Lower leg skin (tissue), 4 donors: ENCODE measurements around the gene FCRLB. TPM values are rescaled to one million over a fixed set of nuclear protein-coding genes. Genes with fewer than 3 reads are reported as not detected.
"Not testable (repeated sequence)": the region's sequence is repeated elsewhere in the genome, so short reads cannot be mapped to it uniquely, and the experiment has no call there.

Experiments
- DNase-seq, 2 donors: peaks; one replicate each; pipeline ENCODE4 v3.0.0-alpha.2; 2019; ENCODE audit warnings: low spot score in 2 of 2
- H3K4me3 ChIP-seq: fragments of 200-600 bp; sonication (generic); 2 replicates; pipeline ENCODE4 v1.5.1; 2017; ENCODE audit warnings: mild to moderate bottlenecking, low read depth; ENCODE audit not compliant: poor library complexity, severe bottlenecking
- CTCF ChIP-seq, 3 donors: fragments of 450-650 bp; IDR thresholded peaks; one replicate each; pipeline ENCODE4 v1.5.1; 2016; ENCODE audit warnings: antibody characterized with exemption in 3 of 3, mild to moderate bottlenecking in 3 of 3, moderate library complexity in 2 of 3
- POLR2A ChIP-seq, 2 donors: fragments of 450-650 bp; IDR thresholded peaks; one replicate each; pipeline ENCODE4 v1.6.1; 2016 to 2017; ENCODE audit warnings: antibody characterized with exemption in 2 of 2, mild to moderate bottlenecking in 1 of 2, moderate library complexity in 1 of 2
- WGBS, 2 donors: methylation state at CpG; one replicate each; pipeline ENCODE4 v1.1.5; 2018; 5-methylcytosine and 5-hydroxymethylcytosine counted together
- intact Hi-C: fragments of 100-400 bp; cut with DNase I; formaldehyde crosslinking; loops from one replicate; pipeline ENCODE4 v1.15.0; 2023; ENCODE audit warnings: low total_unique reads
- total RNA-seq, 4 donors: library from RNA; depleted of rRNA; stranded (reverse); fragments of >200 nt; gene quantifications; one replicate each; pipeline ENCODE4 v1.1.0, GENCODE V29; 2016

Gene FCRLB
- total RNA-seq, 4 donors from 2014 or later = 0.38 to 1.6 (median 1.1) TPM

- DNase-seq = no peak
- 66 to 71% methylated on average over 3 of the region's 3 CpGs for WGBS, 2 donors
- no peak for TF ChIP-seq POLR2A (IDR thresholded peaks at IDR 0.05)
- no peak for TF ChIP-seq CTCF (IDR thresholded peaks at IDR 0.05)
- H3K4me3 ChIP-seq = no peak overlapping the region
- intact Hi-C loops = no loop called here
Measured at GRCh38 chr1:161681879-161682278, 39.5 kb upstream of the FCRLB start.

GRCh38 chr1:161688946-161689345 is 32.4 kb upstream of the FCRLB start:
- no peak for TF ChIP-seq CTCF (IDR thresholded peaks at IDR 0.05)
- no peak for TF ChIP-seq POLR2A (IDR thresholded peaks at IDR 0.05)
- intact Hi-C loops = no loop called here
- DNase-seq = no peak
- 85 to 87% methylated on average over 3 of the region's 3 CpGs for WGBS, 2 donors
- H3K4me3 ChIP-seq = no peak overlapping the region

- whole genome bisulfite sequencing, 2 donors = 49 to 51% methylated on average over 3 of the region's 3 CpGs
- intact Hi-C loops = no loop called here
- TF ChIP-seq POLR2A (IDR thresholded peaks at IDR 0.05) (no peak), CTCF (IDR thresholded peaks at IDR 0.05) (no peak)
- H3K4me3 ChIP-seq = no peak overlapping the region
- no peak for DNase-seq
Measured at GRCh38 chr1:161691846-161692245, 29.5 kb upstream of the FCRLB start.

GRCh38 chr1:161693020-161693712 is 28.2 kb upstream of the FCRLB start:
- intact Hi-C loops, H3K4me3 ChIP-seq, DNase-seq: not testable (repeated sequence)
- 88 to 93% methylated on average over 12 to 13 of the region's 14 CpGs for WGBS, 2 donors

GRCh38 chr1:161698302-161698701 is 23.0 kb upstream of the FCRLB start:
- DNase-seq, H3K4me3 ChIP-seq, intact Hi-C loops: not testable (repeated sequence)
- WGBS, 2 donors = 90 to 96% methylated on average over 2 of the region's 2 CpGs

GRCh38 chr1:161702250-161702649 is 19.1 kb upstream of the FCRLB start:
- intact Hi-C loops = no loop called here
- TF ChIP-seq CTCF (IDR thresholded peaks at IDR 0.05) = no peak
- WGBS, 2 donors = 80 to 85% methylated on average over 8 of the region's 8 CpGs
- no peak overlapping the region for H3K4me3 ChIP-seq
- no peak for DNase-seq

GRCh38 chr1:161705537-161705936 is 15.8 kb upstream of the FCRLB start:
- intact Hi-C loops = no loop called here

More at GRCh38 chr1:161705537-161705936, 15.8 kb upstream of the FCRLB start:
- DNase-seq = no peak
- 80 to 83% methylated on average over 4 of the region's 4 CpGs for whole genome bisulfite sequencing, 2 donors
- TF ChIP-seq POLR2A (IDR thresholded peaks at IDR 0.05) (no peak), CTCF (IDR thresholded peaks at IDR 0.05) (no peak)
- no peak overlapping the region for H3K4me3 ChIP-seq
